Stimulated activated CD4-positive, alpha-beta T cell treated with anti-CD3 and anti-CD28 coated beads, Interleukin-15, amount 100 ng/mL, for 1 hour (primary cell): ENCODE data around the gene BPIFA1.

Experiments used
- DNase-seq, 2 donors: peaks; one replicate each; pipeline ENCODE4 v3.0.0-alpha.2; 2020; ENCODE audit warnings: low read depth in 1 of 2, low spot score in 1 of 2

The BPIFA1 gene

GRCh38 chr20:33239979-33240736, 4.4 kb downstream of the BPIFA1 start:
- no peak for DNase-seq

- no peak for DNase-seq
Measured at GRCh38 chr20:33240923-33241322, 5.1 kb downstream of the BPIFA1 start.

GRCh38 chr20:33242319-33243100, 6.7 kb downstream of the BPIFA1 start:
- no peak for DNase-seq

GRCh38 chr20:33246077-33246476, 10.3 kb downstream of the BPIFA1 start:
- no peak for DNase-seq

- no peak for DNase-seq
Measured at GRCh38 chr20:33249456-33249855, 13.7 kb downstream of the BPIFA1 start.

- DNase-seq, result no peak
Measured at GRCh38 chr20:33250666-33251065, 14.9 kb downstream of the BPIFA1 start.

- no peak for DNase-seq
Measured at GRCh38 chr20:33251496-33251895, 15.7 kb downstream of the BPIFA1 start.

GRCh38 chr20:33252460-33252859, 16.7 kb downstream of the BPIFA1 start:
- no peak for DNase-seq

- no peak for DNase-seq
Measured at GRCh38 chr20:33255005-33255404, 19.2 kb downstream of the BPIFA1 start.

- DNase-seq, result no peak
Measured at GRCh38 chr20:33257237-33257636, 21.4 kb downstream of the BPIFA1 start.

GRCh38 chr20:33259371-33259770, 23.6 kb downstream of the BPIFA1 start:
- no peak for DNase-seq

- DNase-seq, result no peak
Measured at GRCh38 chr20:33261465-33261864, 25.7 kb downstream of the BPIFA1 start.

GRCh38 chr20:33262658-33263065, 26.9 kb downstream of the BPIFA1 start:
- DNase-seq, result no peak

GRCh38 chr20:33263784-33264183, 28.0 kb downstream of the BPIFA1 start:
- DNase-seq, result no peak

- no peak for DNase-seq
Measured at GRCh38 chr20:33267701-33268100, 31.9 kb downstream of the BPIFA1 start.

- DNase-seq, result no peak
Measured at GRCh38 chr20:33272155-33272873, 36.5 kb downstream of the BPIFA1 start.

GRCh38 chr20:33273117-33273851, 37.5 kb downstream of the BPIFA1 start:
- no peak for DNase-seq

GRCh38 chr20:33275215-33275614, 39.4 kb downstream of the BPIFA1 start:
- no peak for DNase-seq

GRCh38 chr20:33275871-33276270, 40.1 kb downstream of the BPIFA1 start:
- DNase-seq, result no peak

- DNase-seq, result no peak
Measured at GRCh38 chr20:33276303-33277113, 40.7 kb downstream of the BPIFA1 start.
